HPDE6-E6E7 (cell line): ENCODE measurements around the gene SPARCL1.

Experiments
- DNase-seq: peaks from one replicate; pipeline ENCODE4 v3.0.0; 2011; ENCODE audit warnings: missing footprints; ENCODE audit errors: extremely low spot score

SPARCL1 gene

GRCh38 chr4:87540146-87541058 is 11.2 kb upstream of the SPARCL1 start:
- no peak for DNase-seq

GRCh38 chr4:87532907-87533306 is 3.7 kb upstream of the SPARCL1 start:
- DNase-seq: no peak

- DNase-seq: no peak
Observed at GRCh38 chr4:87532109-87532508, 2.9 kb upstream of the SPARCL1 start.

GRCh38 chr4:87531621-87532020 is 2.4 kb upstream of the SPARCL1 start:
- DNase-seq: no peak

GRCh38 chr4:87530868-87531267 is 1.7 kb upstream of the SPARCL1 start:
- DNase-seq: no peak

- no peak for DNase-seq
Observed at GRCh38 chr4:87530229-87530628, 1.1 kb upstream of the SPARCL1 start.

DNA sequence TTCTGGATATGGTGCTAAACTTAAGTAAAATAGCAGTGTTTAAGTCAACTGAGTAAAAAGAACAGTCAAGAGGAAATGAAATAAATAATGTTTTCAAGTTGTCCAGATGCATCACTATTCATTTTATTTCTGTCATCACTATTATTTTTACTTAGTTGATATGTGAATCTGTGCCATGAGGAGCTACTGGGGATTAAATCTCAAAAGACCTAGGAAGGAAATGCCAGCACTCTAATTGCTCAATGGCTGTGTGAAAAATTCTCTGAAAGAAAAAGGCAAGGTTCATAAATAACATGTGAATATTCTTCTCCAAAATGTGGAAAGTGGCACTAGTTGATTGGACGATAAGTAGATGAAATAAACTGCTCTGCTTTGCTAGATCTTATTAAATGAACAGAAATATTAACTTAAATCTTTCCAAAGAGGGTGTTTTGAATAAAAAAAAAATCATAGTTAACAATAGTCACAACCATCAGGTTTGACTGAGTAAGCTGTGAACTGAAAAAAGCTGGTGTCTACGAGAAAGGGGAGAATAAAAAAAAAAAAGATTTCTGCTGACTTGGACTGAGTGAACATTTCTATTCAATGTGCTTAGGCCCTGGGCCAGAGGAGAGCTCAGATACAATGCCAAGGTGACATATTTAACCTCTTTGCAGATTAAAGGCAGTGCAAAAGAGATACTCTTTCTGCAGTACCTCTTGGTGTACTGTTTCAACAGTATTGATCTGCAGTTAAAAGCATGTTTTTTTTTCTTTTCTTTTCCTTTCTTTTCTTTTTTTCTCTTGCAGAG is 1.6 kb downstream of the SPARCL1 start:
- no peak for DNase-seq

DNA sequence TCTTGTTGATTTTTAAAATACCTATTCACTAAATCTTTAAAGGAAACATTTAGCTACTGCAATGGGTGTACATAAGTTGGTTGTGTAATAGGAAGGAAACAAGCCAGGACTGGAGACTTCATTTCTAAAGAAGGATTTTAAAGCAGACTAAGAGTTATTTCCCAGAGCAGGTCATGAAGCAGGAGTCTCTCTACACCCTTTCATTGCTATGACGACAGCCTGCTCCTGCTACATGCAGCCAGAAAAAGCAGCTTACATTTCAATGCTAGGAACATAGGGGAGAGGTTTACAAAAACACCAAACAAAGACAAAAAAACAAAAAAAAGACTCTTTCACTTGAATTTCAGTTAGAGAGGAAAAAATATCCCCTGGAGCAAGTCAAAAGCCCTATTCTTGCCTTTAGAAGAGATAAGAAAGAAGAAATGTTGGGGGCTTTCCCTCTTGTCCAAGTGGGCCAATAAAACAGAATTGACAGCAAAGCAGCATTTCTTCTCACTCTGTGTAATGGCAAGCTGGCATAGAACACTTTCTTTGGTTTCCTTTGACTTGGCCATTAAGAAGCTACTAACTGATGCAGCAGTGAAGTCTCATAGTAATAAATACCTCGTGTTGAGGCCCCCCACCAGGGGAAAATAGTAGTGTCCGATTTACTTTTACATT is 3.4 kb downstream of the SPARCL1 start:
- DNase-seq: no peak

GRCh38 chr4:87524456-87524855 is 4.7 kb downstream of the SPARCL1 start:
- DNase-seq: no peak

DNA sequence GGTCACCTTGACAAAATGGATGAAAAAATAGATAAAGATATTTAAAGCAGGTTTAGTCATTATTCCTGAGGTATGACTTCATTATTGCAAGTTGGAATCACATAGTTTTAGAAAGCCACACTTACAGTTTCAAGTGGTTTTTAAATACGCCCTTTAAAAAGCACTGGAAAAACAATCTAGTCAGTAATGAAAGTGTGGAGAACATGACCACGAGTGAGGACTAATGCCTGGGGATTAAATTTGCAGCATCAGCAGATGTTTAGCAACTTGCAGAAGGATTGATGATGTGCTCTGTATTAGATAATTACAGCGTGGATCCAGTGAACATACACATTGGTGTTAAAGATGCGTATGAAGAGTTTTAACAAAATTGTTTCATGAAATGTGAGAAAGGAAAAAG is 5.9 kb downstream of the SPARCL1 start:
- no peak for DNase-seq

DNA sequence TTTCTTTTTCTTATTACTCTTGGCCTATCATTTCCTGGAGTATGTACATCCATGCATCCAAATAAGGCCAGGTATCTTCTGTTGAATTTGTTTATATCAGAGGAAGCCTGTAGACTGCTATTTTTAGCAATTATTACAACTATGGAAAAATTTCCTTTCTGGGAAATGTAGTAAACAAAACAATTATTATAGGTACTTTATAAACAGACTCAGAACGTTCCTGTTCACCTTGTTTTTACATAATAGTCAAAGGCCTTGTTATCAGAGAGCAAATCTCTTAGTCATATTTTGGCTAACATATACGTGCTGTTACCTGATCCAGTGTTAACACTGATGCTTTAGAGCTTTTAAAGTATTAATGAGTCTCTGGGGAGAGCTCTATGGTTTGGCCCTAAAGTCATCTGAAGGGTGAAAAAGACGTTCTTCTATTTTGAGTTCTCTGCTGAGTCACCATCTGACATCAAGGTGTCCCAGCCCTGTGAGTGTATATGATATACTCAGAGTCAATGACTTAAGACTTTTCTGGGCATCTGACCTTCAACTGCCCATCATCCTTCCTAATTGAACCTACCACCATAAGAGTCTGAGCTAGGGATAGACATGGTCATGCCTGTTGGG is 7.3 kb downstream of the SPARCL1 start:
- DNase-seq: peak; percentile 15

DNA sequence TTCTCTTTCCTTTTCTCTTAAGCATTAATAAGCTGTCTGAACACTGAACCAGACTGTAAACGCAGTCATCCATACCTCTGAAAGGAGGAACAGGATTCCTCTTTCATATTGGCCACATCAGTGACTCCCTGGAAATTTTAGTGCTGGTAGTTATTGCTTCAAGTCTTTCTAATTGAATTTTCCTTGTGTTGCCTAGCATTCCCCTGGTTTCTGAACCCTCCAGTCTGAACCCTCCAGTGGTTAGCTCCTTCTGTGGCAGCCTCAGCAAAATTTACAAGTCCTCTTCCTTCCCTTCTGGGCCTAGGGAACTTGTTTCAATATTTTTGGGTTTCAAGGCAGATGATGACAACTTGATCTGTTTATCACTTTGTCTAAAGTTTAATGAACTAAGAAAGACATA is 7.9 kb downstream of the SPARCL1 start:
- no peak for DNase-seq

DNA sequence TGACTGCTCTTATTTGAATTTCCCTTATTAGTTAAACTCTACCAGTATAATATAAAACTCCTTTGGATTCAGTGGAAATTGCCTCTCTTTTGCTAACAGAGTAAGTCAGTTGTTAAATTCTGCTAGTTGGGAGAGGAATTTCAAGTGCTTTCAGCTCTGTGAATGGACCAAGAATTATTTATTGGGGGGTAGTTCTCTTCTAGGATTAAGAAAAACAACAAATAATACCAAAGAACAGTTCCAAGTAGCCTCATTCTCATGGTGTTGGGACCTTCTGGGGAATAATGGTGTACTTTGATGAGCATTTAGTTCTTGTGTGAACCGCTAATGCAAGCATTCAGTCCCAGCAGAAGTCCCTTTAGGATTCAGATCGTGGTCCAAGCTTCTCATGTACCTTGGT is 11.6 kb downstream of the SPARCL1 start:
- no peak for DNase-seq

DNA sequence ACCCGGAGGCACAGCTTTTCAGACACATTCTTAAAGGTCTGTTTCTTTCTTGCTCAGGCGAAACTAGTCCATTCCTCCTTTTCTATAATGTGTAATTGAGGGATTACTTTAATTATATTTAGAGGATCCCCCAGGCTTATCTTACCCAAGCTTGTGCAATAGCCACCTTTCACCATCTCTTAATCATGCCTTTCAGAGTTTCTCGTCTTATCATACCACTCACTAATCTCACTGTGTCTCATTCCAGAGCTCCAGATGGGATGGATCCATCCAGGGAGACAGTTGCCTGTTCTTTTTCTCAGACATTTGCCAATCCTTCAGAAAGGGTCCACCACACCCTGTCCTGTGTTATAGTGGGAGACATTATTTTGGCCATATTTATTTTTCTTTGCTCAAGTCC is 12.5 kb downstream of the SPARCL1 start:
- no peak for DNase-seq

- no peak for DNase-seq
Observed at GRCh38 chr4:87512400-87512799, 16.8 kb downstream of the SPARCL1 start.

DNA sequence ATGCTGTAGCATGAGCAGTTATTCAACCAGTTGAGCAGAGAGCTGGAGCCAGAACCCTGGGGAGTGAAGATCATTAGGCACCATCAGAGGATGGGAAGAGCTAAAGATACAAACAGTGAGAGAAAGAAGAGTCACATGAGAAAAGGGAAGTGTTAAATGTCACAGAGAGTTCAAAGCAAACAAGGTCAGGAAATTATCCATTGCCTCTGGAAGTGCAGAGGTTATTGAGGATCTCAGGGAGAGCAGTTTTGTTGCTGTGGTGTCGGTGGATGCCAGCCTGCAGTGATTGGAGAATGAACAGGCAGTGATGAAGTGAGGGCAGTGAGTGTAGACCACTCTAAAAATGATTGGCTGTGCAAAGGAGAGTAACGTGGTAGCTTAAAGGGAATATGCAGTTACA is 17.7 kb downstream of the SPARCL1 start:
- DNase-seq: no peak

GRCh38 chr4:87510747-87511146 is 18.4 kb downstream of the SPARCL1 start:
- no peak for DNase-seq

GRCh38 chr4:87506974-87507701 is 22.0 kb downstream of the SPARCL1 start:
- DNase-seq: no peak

DNA sequence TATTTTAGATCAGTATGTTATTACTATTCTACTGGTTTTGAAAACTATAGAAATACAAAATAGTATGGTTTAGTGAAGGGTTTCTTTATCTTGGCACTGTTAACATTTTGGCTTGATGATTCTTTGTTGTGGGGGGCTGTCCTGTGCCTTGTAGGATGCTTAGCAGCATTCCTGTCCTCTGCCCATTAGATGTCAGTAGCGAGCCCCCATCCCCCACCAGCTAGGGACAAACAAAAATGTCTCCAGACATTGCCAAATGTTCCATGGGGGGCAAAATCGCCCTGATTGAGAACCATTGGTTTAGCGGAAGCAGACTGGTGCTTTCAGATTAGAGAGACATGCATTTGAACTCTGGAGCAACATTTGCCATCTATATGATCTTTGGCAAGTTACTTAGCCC is 23.3 kb downstream of the SPARCL1 start:
- DNase-seq: no peak

DNA sequence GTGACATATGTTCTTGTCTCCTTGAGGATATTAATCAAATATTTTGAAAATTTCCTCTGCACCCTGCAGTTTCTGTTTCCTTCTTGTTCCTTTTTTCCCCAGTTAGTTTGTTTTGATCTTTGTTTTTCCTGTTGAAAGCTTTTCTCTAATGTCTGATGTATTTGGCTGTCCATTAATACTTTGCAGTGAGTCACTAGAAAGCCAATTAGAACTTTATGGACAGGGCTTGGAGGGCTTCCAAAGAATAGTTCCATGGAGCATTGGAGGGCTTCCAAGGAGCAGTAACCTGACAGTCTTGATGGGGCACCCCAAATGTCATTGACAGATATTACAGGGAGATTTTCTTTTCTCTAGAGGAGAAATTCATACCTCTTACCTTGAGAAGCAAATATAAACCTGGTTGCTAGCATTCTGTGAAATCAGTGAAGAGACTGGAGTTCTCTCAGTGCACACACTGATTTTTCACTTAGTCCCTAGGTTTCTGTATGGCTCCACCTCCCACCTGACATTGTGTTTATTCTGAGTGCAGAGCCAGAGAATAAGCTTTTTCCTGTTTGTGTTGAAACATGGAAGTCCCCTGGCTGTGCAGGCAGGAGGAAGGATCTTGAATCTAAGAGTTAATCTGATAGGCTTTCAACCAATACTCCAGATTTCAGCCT is 26.5 kb downstream of the SPARCL1 start:
- DNase-seq: no peak

DNA sequence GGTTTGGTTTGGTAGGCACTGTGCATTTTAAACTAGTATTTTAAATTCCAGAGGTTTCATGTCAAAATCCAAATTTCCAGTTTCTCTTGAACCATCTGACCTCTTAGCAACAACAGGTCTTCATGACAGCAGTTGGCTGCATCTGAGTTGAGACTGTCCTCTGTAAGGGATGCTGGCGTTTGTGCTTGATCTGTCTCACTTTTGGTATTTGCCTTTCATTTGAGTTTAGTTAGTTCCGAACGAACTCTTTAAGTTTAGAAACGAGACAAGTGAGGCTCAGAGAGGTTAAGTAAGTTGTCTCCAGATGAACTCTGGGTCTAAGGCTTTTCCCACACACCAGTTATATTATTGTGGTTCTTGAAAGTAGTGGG is 29.1 kb downstream of the SPARCL1 start:
- no peak for DNase-seq
